ENCODE data around the gene CDK1.
"Not testable (repeated sequence)": the region's sequence is repeated elsewhere in the genome, so short reads cannot be mapped to it uniquely, and the experiment has no call there.

The CDK1 gene

GRCh38 chr10:60827791-60828488 lies 49.7 kb downstream of the CDK1 start:
- no peaks in the 10 kb centered on the region for H3K9me3 Mint-ChIP-seq
- ATAC-seq (replicated peaks) = no peak
- H3K4me3 Mint-ChIP-seq = no peak overlapping the region
- no peak for DNase-seq
- peaks cover 39 to 44% of the 10 kb centered on the region in 2 donors for H3K27me3 Mint-ChIP-seq
- H3K27ac Mint-ChIP-seq = no peak overlapping the region
- H3K4me1 Mint-ChIP-seq (ENCODE audit: low read depth in 2 of 2) = peaks cover 0 to 5% of the 10 kb centered on the region in 2 donors
- no peaks in the 10 kb centered on the region for H3K36me3 Mint-ChIP-seq (ENCODE audit: insufficient read depth)

DNA sequence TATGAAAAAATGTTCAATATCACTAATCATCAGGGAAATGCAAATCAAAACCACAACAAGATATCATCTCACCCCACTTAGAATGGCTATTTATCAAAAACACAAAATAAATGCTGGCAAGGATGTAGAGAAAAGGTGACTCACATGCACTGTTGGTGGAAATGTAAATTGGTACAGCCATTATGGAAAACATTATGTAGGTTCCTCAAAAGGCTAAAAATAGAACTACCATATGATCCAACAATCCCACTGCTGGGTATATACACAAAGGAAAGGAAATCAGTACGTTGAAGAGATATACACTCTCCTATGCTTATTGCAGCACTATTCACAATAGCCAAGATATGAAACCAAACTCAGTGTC lies 50.2 kb downstream of the CDK1 start:
- Mint-ChIP-seq H3K4me3 (no peak overlapping the region), H3K27ac (no peak overlapping the region), H3K9me3 (no peaks in the 10 kb centered on the region), H3K27me3 (peaks cover 39 to 44% of the 10 kb centered on the region in 2 donors), H3K36me3 (ENCODE audit: insufficient read depth) (no peaks in the 10 kb centered on the region), H3K4me1 (ENCODE audit: low read depth in 2 of 2) (peaks cover 0 to 5% of the 10 kb centered on the region in 2 donors)
- DNase-seq = no peak
- ATAC-seq (replicated peaks) = no peak

- ATAC-seq (replicated peaks); H3K36me3 Mint-ChIP-seq (ENCODE audit: insufficient read depth); H3K4me3 Mint-ChIP-seq; H3K4me1 Mint-ChIP-seq (ENCODE audit: low read depth in 2 of 2); H3K27ac Mint-ChIP-seq; DNase-seq; H3K9me3 Mint-ChIP-seq: not testable (repeated sequence)
- peaks cover 26 to 27% of the 10 kb centered on the region in 2 donors for H3K27me3 Mint-ChIP-seq
Measured at GRCh38 chr10:60832136-60832535, 53.9 kb downstream of the CDK1 start.

- no peak for ATAC-seq (replicated peaks)
- Mint-ChIP-seq H3K4me1 (ENCODE audit: low read depth in 2 of 2) (no peaks in the 10 kb centered on the region), H3K27ac (no peak overlapping the region), H3K4me3 (no peak overlapping the region), H3K9me3 (no peaks in the 10 kb centered on the region), H3K36me3 (ENCODE audit: insufficient read depth) (no peaks in the 10 kb centered on the region), H3K27me3 (peaks cover 21 to 26% of the 10 kb centered on the region in 2 donors)
- DNase-seq = no peak
Measured at GRCh38 chr10:60834401-60834800, 56.1 kb downstream of the CDK1 start.

GRCh38 chr10:60835049-60835448 lies 56.8 kb downstream of the CDK1 start:
- DNase-seq (no peak), ATAC-seq (replicated peaks) (no peak)
- Mint-ChIP-seq H3K4me3 (no peak overlapping the region), H3K27me3 (peaks cover 21 to 26% of the 10 kb centered on the region in 2 donors), H3K36me3 (ENCODE audit: insufficient read depth) (no peaks in the 10 kb centered on the region), H3K27ac (no peak overlapping the region), H3K9me3 (no peaks in the 10 kb centered on the region), H3K4me1 (ENCODE audit: low read depth in 2 of 2) (no peaks in the 10 kb centered on the region)

DNA sequence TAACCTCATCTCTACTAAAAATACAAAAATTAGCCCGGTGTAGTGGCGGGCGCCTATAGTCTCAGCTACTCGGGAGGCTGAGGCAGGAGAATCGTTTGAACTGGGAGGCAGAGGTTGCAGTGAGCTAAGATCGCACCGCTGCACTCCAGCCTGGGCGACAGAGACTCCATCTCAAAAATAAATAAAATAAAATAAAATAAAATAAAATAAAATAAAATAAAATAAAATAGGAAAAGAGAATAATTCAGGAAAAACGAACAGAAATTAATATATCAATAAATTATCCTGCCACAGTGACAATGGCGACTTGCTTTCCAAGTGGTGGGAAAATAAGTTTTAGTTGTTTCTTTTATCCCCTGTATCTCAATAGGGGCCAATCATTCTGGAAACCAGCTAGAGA lies 62.9 kb downstream of the CDK1 start:
- not testable (repeated sequence) for DNase-seq; H3K9me3 Mint-ChIP-seq; H3K4me3 Mint-ChIP-seq; ATAC-seq (replicated peaks); H3K36me3 Mint-ChIP-seq (ENCODE audit: insufficient read depth); H3K4me1 Mint-ChIP-seq (ENCODE audit: low read depth in 2 of 2); H3K27ac Mint-ChIP-seq
- H3K27me3 Mint-ChIP-seq = peaks cover 10 to 26% of the 10 kb centered on the region in 2 donors

DNA sequence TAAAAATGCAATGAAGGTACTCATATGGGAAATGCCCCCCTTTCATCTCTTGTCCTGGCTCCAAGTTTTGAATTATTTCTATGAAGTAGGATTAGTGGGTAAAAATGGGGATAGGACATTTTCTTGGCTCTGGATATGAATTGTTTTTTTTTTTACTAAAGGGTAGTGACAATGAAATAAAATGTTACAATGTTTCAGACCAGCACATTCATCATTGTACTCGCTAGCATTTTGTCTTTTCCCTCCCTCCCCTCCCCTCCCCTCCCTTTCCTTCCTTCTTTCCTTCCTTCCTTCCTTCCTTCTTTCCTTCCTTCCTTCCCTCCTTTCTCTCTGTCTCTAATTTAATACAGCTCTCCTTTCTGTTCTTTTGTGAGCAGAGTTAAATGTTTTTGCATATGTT lies 64.4 kb downstream of the CDK1 start:
- ATAC-seq (replicated peaks) (no peak), DNase-seq (no peak)
- H3K27me3 Mint-ChIP-seq = peaks cover 17 to 29% of the 10 kb centered on the region in 2 donors
- H3K9me3 Mint-ChIP-seq = no peaks in the 10 kb centered on the region
- H3K4me3 Mint-ChIP-seq = no peak overlapping the region
- H3K36me3 Mint-ChIP-seq (ENCODE audit: insufficient read depth) = no peaks in the 10 kb centered on the region
- H3K27ac Mint-ChIP-seq = no peak overlapping the region
- no peaks in the 10 kb centered on the region for H3K4me1 Mint-ChIP-seq (ENCODE audit: low read depth in 2 of 2)

Data from effector memory CD8-positive, alpha-beta T cell (primary cell).